ENCODE measurements around the gene ADAMTS18.

Gene ADAMTS18

GRCh38 chr16:77298418-77299360 is 136.1 kb downstream of the ADAMTS18 start:
- H3K36me3 ChIP-seq, result no peaks in the 10 kb centered on the region
- H3K4me3 ChIP-seq (ENCODE audit: low read depth in 1 of 2, low read length in 1 of 2), result no peak overlapping the region
- no peaks in the 10 kb centered on the region for H3K4me1 ChIP-seq (ENCODE audit: control insufficient read depth in 1 of 2, insufficient read depth in 1 of 2, low read depth in 1 of 2, low read length in 1 of 2)
- H3K27ac ChIP-seq, result no peak overlapping the region
- H3K27me3 ChIP-seq, result no peaks in the 10 kb centered on the region
- H3K9me3 ChIP-seq, result no peaks in the 10 kb centered on the region
- no peak for TF ChIP-seq CTCF (IDR thresholded peaks at IDR 0.05)

GRCh38 chr16:77297996-77298395 is 136.8 kb downstream of the ADAMTS18 start:
- no peak overlapping the region for H3K27ac ChIP-seq
- H3K27me3 ChIP-seq, result no peaks in the 10 kb centered on the region
- TF ChIP-seq CTCF (IDR thresholded peaks at IDR 0.05), result no peak
- no peak overlapping the region for H3K4me3 ChIP-seq (ENCODE audit: low read depth in 1 of 2, low read length in 1 of 2)
- no peaks in the 10 kb centered on the region for H3K4me1 ChIP-seq (ENCODE audit: control insufficient read depth in 1 of 2, insufficient read depth in 1 of 2, low read depth in 1 of 2, low read length in 1 of 2)
- no peaks in the 10 kb centered on the region for H3K36me3 ChIP-seq
- no peaks in the 10 kb centered on the region for H3K9me3 ChIP-seq

- no peak overlapping the region for H3K27ac ChIP-seq
- H3K4me3 ChIP-seq (ENCODE audit: low read depth in 1 of 2, low read length in 1 of 2), result no peak overlapping the region
- H3K9me3 ChIP-seq, result no peaks in the 10 kb centered on the region
- no peak for TF ChIP-seq CTCF (IDR thresholded peaks at IDR 0.05)
- H3K4me1 ChIP-seq (ENCODE audit: control insufficient read depth in 1 of 2, insufficient read depth in 1 of 2, low read depth in 1 of 2, low read length in 1 of 2), result no peaks in the 10 kb centered on the region
- no peaks in the 10 kb centered on the region for H3K36me3 ChIP-seq
- H3K27me3 ChIP-seq, result no peaks in the 10 kb centered on the region
Measured at GRCh38 chr16:77295896-77296295, 138.9 kb downstream of the ADAMTS18 start.

GRCh38 chr16:77290451-77291115 is 144.3 kb downstream of the ADAMTS18 start:
- Histone ChIP-seq H3K36me3 (no peaks in the 10 kb centered on the region), H3K9me3 (no peaks in the 10 kb centered on the region), H3K27me3 (no peaks in the 10 kb centered on the region), H3K27ac (no peak overlapping the region), H3K4me3 (ENCODE audit: low read depth in 1 of 2, low read length in 1 of 2) (no peak overlapping the region), H3K4me1 (ENCODE audit: control insufficient read depth in 1 of 2, insufficient read depth in 1 of 2, low read depth in 1 of 2, low read length in 1 of 2) (no peaks in the 10 kb centered on the region)
- no peak for TF ChIP-seq CTCF (IDR thresholded peaks at IDR 0.05)

GRCh38 chr16:77289331-77289809 is 145.5 kb downstream of the ADAMTS18 start:
- no peaks in the 10 kb centered on the region for H3K27me3 ChIP-seq
- no peak overlapping the region for H3K4me3 ChIP-seq (ENCODE audit: low read depth in 1 of 2, low read length in 1 of 2)
- H3K4me1 ChIP-seq (ENCODE audit: control insufficient read depth in 1 of 2, insufficient read depth in 1 of 2, low read depth in 1 of 2, low read length in 1 of 2), result no peaks in the 10 kb centered on the region
- no peaks in the 10 kb centered on the region for H3K9me3 ChIP-seq
- no peak for TF ChIP-seq CTCF (IDR thresholded peaks at IDR 0.05)
- H3K36me3 ChIP-seq, result no peaks in the 10 kb centered on the region
- H3K27ac ChIP-seq, result no peak overlapping the region

All from neutrophil (primary cell).